ENCODE data around the gene TTC7B.

TTC7B gene

GRCh38 chr14:90617961-90618360, 198.3 kb downstream of the TTC7B start:
- no peak for DNase-seq (ENCODE audit: low read depth)

DNA sequence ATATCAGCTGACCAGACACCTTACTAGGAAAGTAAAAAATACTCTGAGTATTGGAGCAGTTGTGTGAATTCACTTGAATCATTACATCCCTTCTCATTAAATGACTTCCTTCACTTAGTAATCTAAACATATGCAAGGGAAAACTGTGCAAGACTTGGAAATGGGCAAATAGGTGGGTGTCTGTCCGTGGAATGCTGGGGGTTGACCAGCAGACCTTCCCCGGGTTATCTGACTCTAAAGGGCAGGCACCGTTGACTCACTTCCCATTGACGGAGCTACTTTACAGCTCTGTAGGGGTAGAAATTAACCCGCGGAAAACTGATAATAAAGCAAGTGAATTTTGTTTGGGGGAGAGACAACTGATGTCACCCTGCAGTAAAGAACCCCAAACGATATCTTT, 199.3 kb downstream of the TTC7B start:
- no peak for DNase-seq (ENCODE audit: low read depth)

GRCh38 chr14:90616313-90616712, 199.9 kb downstream of the TTC7B start:
- DNase-seq (ENCODE audit: low read depth): no peak

DNA sequence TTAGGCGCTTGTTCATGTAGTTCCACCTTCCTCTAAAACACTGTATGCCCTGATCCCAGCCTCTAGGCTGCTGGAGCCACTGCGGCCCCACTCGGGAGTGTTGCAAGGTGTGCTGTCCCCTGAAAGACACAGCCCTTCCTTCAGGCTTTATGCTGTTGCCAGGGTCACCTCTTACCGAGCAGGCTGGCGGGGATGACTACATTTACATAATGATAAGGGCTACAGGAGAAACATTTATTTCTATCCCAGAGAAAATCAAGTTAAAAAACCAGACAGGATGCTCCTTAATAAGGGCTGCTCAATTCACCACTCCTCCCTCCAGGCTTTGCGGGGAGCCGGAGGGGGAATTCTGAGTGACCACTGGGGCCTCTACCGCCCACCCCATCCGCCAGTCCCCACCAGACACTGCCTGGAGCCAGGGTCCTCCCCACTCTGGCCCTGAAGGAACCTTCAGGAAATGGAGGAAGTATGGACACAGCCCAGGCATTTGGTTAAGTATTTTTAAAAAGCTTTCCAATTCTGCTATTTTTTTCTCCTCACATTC, 200.6 kb downstream of the TTC7B start:
- no peak for DNase-seq (ENCODE audit: low read depth)

GRCh38 chr14:90614696-90615516, 201.3 kb downstream of the TTC7B start:
- DNase-seq (ENCODE audit: low read depth): no peak

GRCh38 chr14:90613997-90614396, 202.2 kb downstream of the TTC7B start:
- DNase-seq (ENCODE audit: low read depth): no peak

GRCh38 chr14:90613453-90613852, 202.8 kb downstream of the TTC7B start:
- no peak for DNase-seq (ENCODE audit: low read depth)

GRCh38 chr14:90612801-90613200, 203.4 kb downstream of the TTC7B start:
- no peak for DNase-seq (ENCODE audit: low read depth)

DNA sequence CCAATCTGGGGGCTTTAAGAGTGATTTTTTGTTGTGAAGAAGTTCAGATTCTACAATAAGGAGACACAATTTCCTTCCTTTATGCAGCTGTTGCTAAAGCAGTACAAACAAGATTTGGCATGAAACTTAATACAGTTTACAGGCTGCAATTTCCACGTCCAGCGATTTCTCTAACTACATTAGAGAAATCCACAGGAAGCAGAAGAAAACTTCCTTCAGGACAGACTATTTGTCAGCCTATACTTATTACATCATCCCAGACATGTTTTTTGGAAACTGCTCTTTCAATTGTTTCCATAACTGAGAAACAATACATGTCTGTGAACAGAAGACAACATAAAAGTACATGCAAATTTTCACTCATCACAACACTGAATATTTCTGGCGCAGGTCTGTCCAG, 204.3 kb downstream of the TTC7B start:
- DNase-seq (ENCODE audit: low read depth): no peak

GRCh38 chr14:90611501-90611900, 204.7 kb downstream of the TTC7B start:
- no peak for DNase-seq (ENCODE audit: low read depth)

DNA sequence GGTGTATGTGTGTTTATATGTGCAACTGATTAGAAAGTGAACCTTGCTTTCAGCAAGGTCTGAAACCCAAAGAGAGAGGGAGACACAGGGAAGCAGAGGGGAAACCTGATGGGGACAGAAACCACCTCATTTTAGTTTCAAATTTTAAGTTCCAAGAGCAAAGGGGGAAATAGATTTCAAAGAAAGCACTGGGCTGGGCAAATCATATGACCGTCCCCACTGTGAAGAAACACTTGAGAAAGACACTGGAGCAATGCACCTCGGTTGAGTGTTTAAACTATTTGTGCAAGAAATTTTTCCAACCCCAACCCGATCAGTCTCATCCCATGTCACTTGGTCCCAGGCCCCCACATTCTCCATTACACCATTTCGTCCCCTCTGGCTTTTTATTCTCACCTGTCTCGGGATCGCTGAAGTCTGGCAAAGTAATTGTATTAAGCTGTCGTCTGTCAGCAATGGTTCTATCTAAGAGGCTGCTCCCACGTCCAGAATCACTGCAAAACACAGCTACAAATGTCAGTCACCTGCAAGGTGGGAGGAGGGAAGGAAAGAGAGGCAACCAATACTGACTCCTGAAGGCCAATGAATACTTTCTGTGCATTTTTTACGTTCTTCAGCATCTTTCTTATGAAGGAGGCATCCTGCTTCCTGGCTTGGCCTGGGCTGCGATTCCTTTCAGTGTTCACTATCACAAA, 205.7 kb downstream of the TTC7B start:
- DNase-seq (ENCODE audit: low read depth): no peak

DNA sequence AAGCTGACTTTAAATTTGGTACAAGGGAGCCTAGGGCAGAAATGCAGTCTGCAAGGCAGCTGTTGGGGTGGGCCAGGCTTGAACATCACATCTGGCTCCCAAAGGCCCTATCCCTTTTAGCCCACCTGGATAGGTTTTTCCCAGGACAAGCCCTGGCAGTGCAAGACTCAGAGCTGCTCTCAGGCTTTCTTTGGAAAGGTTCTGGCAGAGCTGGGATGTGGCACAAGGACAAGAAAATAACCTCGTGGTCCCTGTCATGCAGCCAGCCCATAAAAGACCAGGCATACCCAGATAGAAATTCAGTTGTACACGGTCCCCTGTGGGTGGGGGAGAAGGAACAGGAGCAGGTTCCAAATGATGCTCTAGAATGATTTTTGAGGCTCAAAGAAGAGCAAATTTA, 206.9 kb downstream of the TTC7B start:
- no peak for DNase-seq (ENCODE audit: low read depth)

DNA sequence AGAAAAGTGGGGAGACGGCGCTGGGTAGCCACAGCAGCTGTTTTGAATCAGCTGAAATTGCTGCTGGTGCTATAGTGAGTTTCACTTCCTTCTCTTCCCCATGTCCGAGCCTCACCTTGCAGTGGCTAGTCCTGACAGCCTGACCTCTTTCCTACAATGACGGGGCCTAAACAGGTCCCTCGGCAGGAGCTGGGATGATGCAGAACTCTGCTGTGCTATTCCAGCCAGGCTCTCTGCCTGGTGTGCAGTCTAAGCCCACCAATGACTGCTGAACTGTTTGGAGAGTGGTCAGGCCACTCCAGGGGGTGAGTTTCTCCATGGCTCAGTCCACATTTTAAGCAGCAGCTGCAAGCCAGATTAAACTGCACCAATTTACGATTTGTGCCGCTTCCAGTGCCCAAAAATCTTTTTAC, 207.3 kb downstream of the TTC7B start:
- no peak for DNase-seq (ENCODE audit: low read depth)

DNA sequence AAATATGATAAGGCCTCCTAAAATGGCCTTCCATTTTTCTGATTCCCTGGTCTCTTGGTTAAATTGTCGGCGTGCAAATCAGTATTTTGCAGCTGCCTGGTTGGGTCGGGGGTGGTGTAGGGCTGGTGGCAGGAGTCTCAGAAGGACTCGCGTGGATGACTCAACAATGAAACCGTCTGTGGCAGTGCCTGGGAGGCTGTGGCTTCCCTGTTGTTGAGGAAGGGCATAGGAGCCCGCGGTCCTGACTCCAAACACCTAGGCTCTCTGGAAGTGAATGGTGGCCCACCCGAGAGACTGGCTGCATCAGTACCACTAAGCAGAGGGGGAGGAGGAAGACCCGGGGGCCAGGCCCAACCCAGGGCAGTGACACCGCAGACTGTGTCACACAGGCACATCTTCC, 207.9 kb downstream of the TTC7B start:
- no peak for DNase-seq (ENCODE audit: low read depth)

- DNase-seq (ENCODE audit: low read depth): no peak
Observed at GRCh38 chr14:90607141-90607540, 209.1 kb downstream of the TTC7B start.

DNA sequence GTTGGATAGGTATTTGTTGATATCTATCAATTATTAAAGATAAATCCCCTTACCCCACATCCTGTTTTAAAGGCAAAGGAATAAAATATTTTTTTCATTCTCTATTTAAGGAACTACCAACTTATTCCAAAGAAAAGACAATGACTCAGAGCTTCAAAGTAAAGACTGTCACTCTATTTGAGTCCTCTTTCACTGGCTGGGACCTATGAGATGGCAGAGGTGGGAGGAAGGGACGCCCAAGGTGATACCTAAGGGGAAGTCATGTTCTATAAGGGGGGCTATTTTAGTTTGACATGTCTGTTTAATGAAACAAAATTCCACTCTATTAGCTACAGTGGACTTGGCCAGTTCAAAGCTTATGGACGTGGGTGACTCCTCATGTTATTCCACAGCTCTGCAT, 209.8 kb downstream of the TTC7B start:
- DNase-seq (ENCODE audit: low read depth): no peak

DNA sequence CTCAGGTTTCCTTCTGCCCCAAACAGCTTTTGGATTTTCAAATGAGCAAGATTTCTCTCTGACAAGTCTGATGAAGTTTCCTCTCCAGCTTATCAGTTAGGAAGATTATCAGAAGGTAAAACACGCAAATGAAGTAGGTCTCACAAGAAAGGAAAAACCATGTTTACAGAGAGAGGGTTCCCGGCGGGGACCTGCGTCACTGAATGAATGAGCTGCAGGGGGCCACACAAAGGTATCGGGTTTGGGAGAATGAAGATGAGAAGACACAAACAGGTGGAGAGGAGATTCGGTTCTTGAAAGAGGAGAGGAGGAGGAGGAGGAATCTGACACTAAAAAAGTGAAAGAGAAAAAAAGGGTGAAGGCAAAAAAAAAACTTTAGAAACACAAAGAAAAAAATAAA, 210.8 kb downstream of the TTC7B start:
- DNase-seq (ENCODE audit: low read depth): no peak

GRCh38 chr14:90604356-90604755, 211.9 kb downstream of the TTC7B start:
- no peak for DNase-seq (ENCODE audit: low read depth)

DNA sequence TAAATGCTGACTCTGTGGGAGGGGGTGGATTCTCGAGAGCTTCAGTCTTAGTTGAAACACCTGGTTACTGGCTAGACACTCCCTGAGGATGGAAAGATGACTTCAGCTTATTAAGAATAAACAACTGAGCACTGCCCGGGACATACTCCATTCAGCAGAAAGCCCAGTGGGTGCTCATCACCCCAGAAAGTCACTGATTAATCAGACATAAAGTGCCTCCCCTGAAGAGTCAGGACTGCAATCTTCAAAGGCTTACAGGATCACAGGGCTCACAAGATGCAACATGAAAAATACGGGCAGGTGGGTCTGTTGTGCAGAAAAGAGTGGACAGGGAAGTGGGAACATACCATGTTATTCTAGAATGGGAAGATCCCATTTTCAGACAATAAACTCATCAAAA, 212.4 kb downstream of the TTC7B start:
- no peak for DNase-seq (ENCODE audit: low read depth)

GRCh38 chr14:90603336-90603735, 212.9 kb downstream of the TTC7B start:
- no peak for DNase-seq (ENCODE audit: low read depth)

GRCh38 chr14:90602088-90602687, 214.0 kb downstream of the TTC7B start:
- no peak for DNase-seq (ENCODE audit: low read depth)

DNA sequence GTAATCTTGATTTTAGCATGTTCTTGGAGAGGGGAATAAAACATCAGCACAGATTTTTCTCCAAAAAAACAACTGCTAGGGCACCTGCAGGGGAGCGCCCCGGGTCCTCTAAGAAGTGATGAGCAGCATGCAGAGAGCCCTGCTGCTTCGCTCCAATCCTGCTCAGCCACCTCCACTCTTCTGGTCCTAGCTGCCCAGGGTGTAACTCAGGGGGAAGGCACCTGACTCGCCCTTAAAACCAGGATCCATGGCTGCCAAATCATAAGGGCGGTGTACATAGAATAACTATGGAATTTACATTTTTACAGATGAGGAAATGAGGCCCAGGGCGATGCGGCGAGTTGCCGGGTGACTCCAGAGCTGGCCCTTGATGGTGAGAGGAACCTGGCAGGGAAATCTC, 214.7 kb downstream of the TTC7B start:
- DNase-seq (ENCODE audit: low read depth): no peak

- no peak for DNase-seq (ENCODE audit: low read depth)
Observed at GRCh38 chr14:90600619-90601018, 215.6 kb downstream of the TTC7B start.
